Measurements from ENCODE around the gene IL1RAPL1.
"Not testable (repeated sequence)": the region's sequence is repeated elsewhere in the genome, so short reads cannot be mapped to it uniquely, and the experiment has no call there.

IL1RAPL1 gene

GRCh38 chrX:29315931-29316330, 728.7 kb downstream of the IL1RAPL1 start:
- Histone ChIP-seq H3K4me3 (no peak overlapping the region), H3K9ac (no peak overlapping the region), H3K27me3 (no peaks in the 10 kb centered on the region)

GRCh38 chrX:29318012-29318411, 730.8 kb downstream of the IL1RAPL1 start:
- H3K27me3 ChIP-seq = no peaks in the 10 kb centered on the region
- H3K4me2 ChIP-seq = no peak overlapping the region
- no peaks in the 10 kb centered on the region for H3K4me1 ChIP-seq
- no peak overlapping the region for H3K9ac ChIP-seq
- no peak overlapping the region for H3K4me3 ChIP-seq
- H3K36me3 ChIP-seq = no peaks in the 10 kb centered on the region
- H3K27ac ChIP-seq = no peak overlapping the region
- H4K20me1 ChIP-seq = no peaks in the 10 kb centered on the region
- no peaks in the 10 kb centered on the region for H3K9me3 ChIP-seq (replicated peaks in 1 of 11)
- TF ChIP-seq Cebpa-rat (IDR thresholded peaks at IDR 0.05) = no peak

More at GRCh38 chrX:29315931-29316330, 728.7 kb downstream of the IL1RAPL1 start:
- no peaks in the 10 kb centered on the region for H3K36me3 ChIP-seq
- no peak overlapping the region for H3K4me2 ChIP-seq
- H4K20me1 ChIP-seq = no peaks in the 10 kb centered on the region
- H3K9me3 ChIP-seq (replicated peaks in 1 of 11) = no peaks in the 10 kb centered on the region
- H3K27ac ChIP-seq = no peak overlapping the region
- no peak for TF ChIP-seq Cebpa-rat (IDR thresholded peaks at IDR 0.05)
- no peaks in the 10 kb centered on the region for H3K4me1 ChIP-seq

- H3K36me3 ChIP-seq; H3K4me3 ChIP-seq; H4K20me1 ChIP-seq; H3K27ac ChIP-seq; H3K4me1 ChIP-seq; H3K9ac ChIP-seq; H3K4me2 ChIP-seq; H3K27me3 ChIP-seq; H3K9me3 ChIP-seq (replicated peaks in 1 of 11): not testable (repeated sequence)
Measured at GRCh38 chrX:29332429-29332828, 745.2 kb downstream of the IL1RAPL1 start.

- H4K20me1 ChIP-seq; H3K9me3 ChIP-seq (replicated peaks in 1 of 11); H3K4me2 ChIP-seq; H3K9ac ChIP-seq; H3K27ac ChIP-seq; H3K36me3 ChIP-seq; H3K4me3 ChIP-seq; H3K4me1 ChIP-seq; H3K27me3 ChIP-seq: not testable (repeated sequence)
Measured at GRCh38 chrX:29333091-29333490, 745.8 kb downstream of the IL1RAPL1 start.

- no peaks in the 10 kb centered on the region for H4K20me1 ChIP-seq
- no peaks in the 10 kb centered on the region for H3K4me1 ChIP-seq
- H3K27ac ChIP-seq = no peak overlapping the region
- H3K27me3 ChIP-seq = no peaks in the 10 kb centered on the region
- no peak overlapping the region for H3K9ac ChIP-seq
- no peak for TF ChIP-seq Cebpa-rat (IDR thresholded peaks at IDR 0.05)
- H3K9me3 ChIP-seq (replicated peaks in 1 of 11) = no peaks in the 10 kb centered on the region
- no peak overlapping the region for H3K4me3 ChIP-seq
- no peak overlapping the region for H3K4me2 ChIP-seq
- H3K36me3 ChIP-seq = no peaks in the 10 kb centered on the region
Measured at GRCh38 chrX:29348288-29348687, 761.0 kb downstream of the IL1RAPL1 start.

- H3K9ac ChIP-seq = no peak overlapping the region
- no peak overlapping the region for H3K4me3 ChIP-seq
- no peaks in the 10 kb centered on the region for H3K27me3 ChIP-seq
- H3K27ac ChIP-seq = no peak overlapping the region
- no peak overlapping the region for H3K4me2 ChIP-seq
- no peaks in the 10 kb centered on the region for H3K9me3 ChIP-seq (replicated peaks in 1 of 11)
- H4K20me1 ChIP-seq = no peaks in the 10 kb centered on the region
- H3K36me3 ChIP-seq = no peaks in the 10 kb centered on the region
- TF ChIP-seq Cebpa-rat (IDR thresholded peaks at IDR 0.05) = no peak
- no peaks in the 10 kb centered on the region for H3K4me1 ChIP-seq
Measured at GRCh38 chrX:29359276-29359675, 772.0 kb downstream of the IL1RAPL1 start.

GRCh38 chrX:29374765-29375164, 787.5 kb downstream of the IL1RAPL1 start:
- H4K20me1 ChIP-seq, H3K27me3 ChIP-seq, H3K36me3 ChIP-seq, H3K4me2 ChIP-seq, H3K4me1 ChIP-seq, H3K27ac ChIP-seq, H3K4me3 ChIP-seq, H3K9ac ChIP-seq: not testable (repeated sequence)
- peaks cover 23 to 36% (median 30%) of the 10 kb centered on the region in 11 experiments; a peak in 21 of 22 replicates for H3K9me3 ChIP-seq (replicated peaks in 1 of 11)

- no peak overlapping the region for H3K9ac ChIP-seq
Measured at GRCh38 chrX:29376584-29376983, 789.3 kb downstream of the IL1RAPL1 start.

GRCh38 chrX:29382811-29383210, 795.6 kb downstream of the IL1RAPL1 start:
- Histone ChIP-seq H3K9ac (no peak overlapping the region), H3K36me3 (no peaks in the 10 kb centered on the region), H3K4me2 (no peak overlapping the region), H4K20me1 (no peaks in the 10 kb centered on the region), H3K4me1 (no peaks in the 10 kb centered on the region), H3K4me3 (no peak overlapping the region), H3K9me3 (replicated peaks in 1 of 11) (peaks cover 13 to 21% (median 19%) of the 10 kb centered on the region in 11 experiments; a peak in 19 of 22 replicates), H3K27ac (no peak overlapping the region), H3K27me3 (no peaks in the 10 kb centered on the region)
- no peak for TF ChIP-seq Cebpa-rat (IDR thresholded peaks at IDR 0.05)

More at GRCh38 chrX:29376584-29376983, 789.3 kb downstream of the IL1RAPL1 start:
- Histone ChIP-seq H3K27me3 (no peaks in the 10 kb centered on the region), H3K36me3 (no peaks in the 10 kb centered on the region), H4K20me1 (no peaks in the 10 kb centered on the region), H3K27ac (no peak overlapping the region), H3K4me1 (no peaks in the 10 kb centered on the region), H3K4me2 (no peak overlapping the region), H3K4me3 (no peak overlapping the region), H3K9me3 (replicated peaks in 1 of 11) (peaks cover 23 to 37% (median 30%) of the 10 kb centered on the region in 11 experiments; a peak in 21 of 22 replicates)
- TF ChIP-seq Cebpa-rat (IDR thresholded peaks at IDR 0.05) = no peak

GRCh38 chrX:29388509-29388908, 801.3 kb downstream of the IL1RAPL1 start:
- H3K4me2 ChIP-seq = no peak overlapping the region
- no peak overlapping the region for H3K9ac ChIP-seq
- H3K27me3 ChIP-seq = no peaks in the 10 kb centered on the region
- no peak overlapping the region for H3K4me3 ChIP-seq
- no peaks in the 10 kb centered on the region for H4K20me1 ChIP-seq
- no peak for TF ChIP-seq Cebpa-rat (IDR thresholded peaks at IDR 0.05)
- H3K4me1 ChIP-seq = no peaks in the 10 kb centered on the region
- no peak overlapping the region for H3K27ac ChIP-seq
- no peaks in the 10 kb centered on the region for H3K36me3 ChIP-seq
- H3K9me3 ChIP-seq (replicated peaks in 1 of 11) = peaks cover 0 to 7% (median 0%) of the 10 kb centered on the region in 11 experiments; a peak in 5 of 22 replicates

GRCh38 chrX:29397506-29397905, 810.3 kb downstream of the IL1RAPL1 start:
- H4K20me1 ChIP-seq = no peaks in the 10 kb centered on the region
- no peaks in the 10 kb centered on the region for H3K36me3 ChIP-seq
- H3K27ac ChIP-seq = no peak overlapping the region
- H3K9ac ChIP-seq = no peak overlapping the region
- no peaks in the 10 kb centered on the region for H3K4me1 ChIP-seq
- H3K27me3 ChIP-seq = no peaks in the 10 kb centered on the region
- no peak overlapping the region for H3K4me3 ChIP-seq
- peaks cover 0 to 7% (median 0%) of the 10 kb centered on the region in 11 experiments; a peak in 5 of 22 replicates for H3K9me3 ChIP-seq (replicated peaks in 1 of 11)
- TF ChIP-seq Cebpa-rat (IDR thresholded peaks at IDR 0.05) = no peak
- H3K4me2 ChIP-seq = no peak overlapping the region
